Measurements from ENCODE around the gene KIRREL3.

- TF ChIP-seq POLR2A (IDR thresholded peaks at IDR 0.05) (no peak), CTCF (IDR thresholded peaks at IDR 0.05) (no peak)
Observed at GRCh38 chr11:126440276-126440675, 560.3 kb downstream of the KIRREL3 start.

All from ovary (tissue), 3 donors.